Hepatocyte (in vitro differentiated cells): ENCODE measurements around the gene ZNRF3.

ENCODE experiments used
- EZH2 ChIP-seq: fragments of 200-600 bp; sonication (generic); IDR thresholded peaks from 2 replicates; pipeline ENCODE4 v1.6.1; 2016; ENCODE audit warnings: antibody characterized with exemption, mild to moderate bottlenecking, borderline replicate concordance
- TF ChIP-seq, protein P1 (sequence below): fragments of 200-600 bp; sonication (generic); IDR thresholded peaks from 2 replicates; pipeline ENCODE4 v1.5.1; 2016; ENCODE audit warnings: antibody characterized with exemption, mild to moderate bottlenecking; ENCODE audit not compliant: poor library complexity

DNA sequence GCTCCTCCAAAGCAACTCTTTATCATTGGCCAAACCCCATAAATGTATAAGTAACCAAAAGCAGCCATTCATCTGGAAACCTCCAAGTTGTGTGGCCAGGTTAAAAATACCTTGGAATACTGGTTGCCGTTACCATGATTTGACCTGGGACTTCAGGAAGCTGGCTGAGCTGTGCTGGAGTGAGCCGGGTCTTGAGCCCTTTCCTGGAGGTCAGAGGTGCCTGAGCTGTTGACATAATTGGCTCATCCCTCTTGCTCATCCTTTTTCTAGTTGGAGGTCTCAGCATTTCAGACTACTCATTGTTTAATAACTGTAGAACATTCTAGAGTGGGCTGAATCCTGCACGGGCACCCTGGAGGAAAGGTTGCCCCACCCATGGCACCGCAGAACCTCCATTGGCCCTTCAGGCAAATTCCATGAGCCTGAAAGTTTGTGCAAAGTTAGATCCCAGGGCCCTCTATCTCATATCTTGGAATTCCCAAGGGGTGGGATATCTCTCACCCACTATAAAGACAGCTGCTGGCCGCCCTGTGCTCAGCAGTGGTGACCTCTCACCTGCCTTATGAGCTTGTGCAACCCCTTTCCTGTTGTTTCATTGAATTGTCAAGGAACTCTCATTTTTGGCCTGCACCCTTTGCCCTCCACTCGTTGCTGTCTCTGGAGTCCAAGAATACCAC, 101.2 kb downstream of the ZNRF3 start:
- TF ChIP-seq, protein P1, sequence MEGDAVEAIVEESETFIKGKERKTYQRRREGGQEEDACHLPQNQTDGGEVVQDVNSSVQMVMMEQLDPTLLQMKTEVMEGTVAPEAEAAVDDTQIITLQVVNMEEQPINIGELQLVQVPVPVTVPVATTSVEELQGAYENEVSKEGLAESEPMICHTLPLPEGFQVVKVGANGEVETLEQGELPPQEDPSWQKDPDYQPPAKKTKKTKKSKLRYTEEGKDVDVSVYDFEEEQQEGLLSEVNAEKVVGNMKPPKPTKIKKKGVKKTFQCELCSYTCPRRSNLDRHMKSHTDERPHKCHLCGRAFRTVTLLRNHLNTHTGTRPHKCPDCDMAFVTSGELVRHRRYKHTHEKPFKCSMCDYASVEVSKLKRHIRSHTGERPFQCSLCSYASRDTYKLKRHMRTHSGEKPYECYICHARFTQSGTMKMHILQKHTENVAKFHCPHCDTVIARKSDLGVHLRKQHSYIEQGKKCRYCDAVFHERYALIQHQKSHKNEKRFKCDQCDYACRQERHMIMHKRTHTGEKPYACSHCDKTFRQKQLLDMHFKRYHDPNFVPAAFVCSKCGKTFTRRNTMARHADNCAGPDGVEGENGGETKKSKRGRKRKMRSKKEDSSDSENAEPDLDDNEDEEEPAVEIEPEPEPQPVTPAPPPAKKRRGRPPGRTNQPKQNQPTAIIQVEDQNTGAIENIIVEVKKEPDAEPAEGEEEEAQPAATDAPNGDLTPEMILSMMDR, result no peak
- no peak for TF ChIP-seq EZH2
